Pancreas (tissue), 10 donors: ENCODE data around the gene VWA1. TPM values are rescaled to one million over a fixed set of nuclear protein-coding genes. Genes with fewer than 3 reads are reported as not detected.
"Not testable (repeated sequence)": the region's sequence is repeated elsewhere in the genome, so short reads cannot be mapped to it uniquely, and the experiment has no call there.

Source experiments
- ATAC-seq, 4 donors: fragments of 200-7000 bp; cut with Tn5 transposase; one replicate each; pipeline versions ENCODE4 v1.8.0 to v1.9.1; 2020; ENCODE audit warnings: mild to moderate bottlenecking in 4 of 4, moderate library complexity in 4 of 4
- DNase-seq, 6 donors: peaks; one replicate each; pipeline ENCODE4 v3.0.0-alpha.2; 2020
- FAIRE-seq: peaks from 2 replicates; lab custom pipeline; 2012; peaks lifted over from hg19 to GRCh38; lab: Jason Lieb, UNC
- H3K27ac ChIP-seq, 4 donors: fragments of 200-600 bp; sonication (generic); 1 replicate in 3 of 4; 2 replicates in 1 of 4; pipeline versions ENCODE4 v1.5.0 to v1.8.0; 2020
- H3K27me3 ChIP-seq, 4 donors: fragments of 200-600 bp; one replicate each; pipeline ENCODE4 v1.8.0; 2021
- H3K36me3 ChIP-seq, 3 donors: fragments of 200-600 bp; sonication (generic) in 1 of 3; one replicate each; pipeline versions ENCODE4 v1.5.0 to v1.8.0; 2020 to 2021
- H3K4me1 ChIP-seq, 3 donors: fragments of 200-600 bp; one replicate each; pipeline ENCODE4 v1.8.0; 2021
- H3K4me3 ChIP-seq, 4 donors: fragments of 200-600 bp; sonication (generic) in 2 of 4; one replicate each; pipeline versions ENCODE4 v1.5.0 to v1.8.0; 2020 to 2021
- H3K9me3 ChIP-seq, 4 donors: fragments of 200-600 bp; one replicate each; pipeline ENCODE4 v1.8.0; 2021
- WGBS, 2 donors: extraction: QIAGEN DNeasy Blood & Tissue Kit; methylation state at CpG; one replicate each; pipeline ENCODE4 v1.1.7; 2013; 5-methylcytosine and 5-hydroxymethylcytosine counted together
- intact Hi-C, 3 donors: fragments of 100-400 bp; cut with DNase I; formaldehyde crosslinking; loops; one replicate each; pipeline versions ENCODE4 v1.11.1 to v1.14.2; 2022
- polyA plus RNA-seq, 2 donors: library from polyadenylated mRNA; stranded (reverse); fragments of 200-250 nt; gene quantifications; one replicate each; pipeline ENCODE4 v1.2.3, GENCODE V29; 2013
- total RNA-seq, 6 donors: library from RNA; stranded (reverse); fragmentation: NEBNext Ultra II Directional in 4 of 6; extraction: Animal tissue kit (Norgen Biotek cat#: 25700) in 4 of 6; gene quantifications; one replicate each; pipeline versions ENCODE4 v1.2.1 to v1.2.4, GENCODE V29; 2021 to 2023
- TF ChIP-seq, protein P1 (sequence below), 4 donors: fragments of 200-600 bp; sonication (generic) in 3 of 4; IDR thresholded peaks; one replicate each; pipeline versions ENCODE4 v1.5.0 to v1.8.0; 2021; ENCODE audit warnings: antibody characterized with exemption in 4 of 4
- donor health status: healthy with polysubstance abuse.
- donor health status: DM: no; HTN: no; CAD: no; lungs with moderate emphysema.
- donor health status: DM: no; HTN: no; CAD: no.
- donor health status: control.
- donor health status: control.
- donor health status: Bipolar disorder and iron deficiency.
- donor health status: DM: yes; HTN: yes; CAD: no.
- donor health status: DM: no; HTN: no; CAD: no.
- donor health status: DM: no; HTN: no; CAD: no.
- donor health status: DM: yes; HTN: yes; CAD: no.

Gene VWA1
- total and polyA plus RNA-seq, 8 donors: 25.4 to 138 (median 55.2) TPM

- H3K4me1 ChIP-seq: peaks cover 4 to 19% (median 17%) of the 10 kb centered on the region in 3 donors
- peak overlapping the region; percentile 50 to 73 (median 70) for H3K27ac ChIP-seq
- FAIRE-seq: no peak
- ATAC-seq: peak in 3 of 4 donors; percentile 2 to 6 (median 3)
- peaks cover 0 to 24% (median 16%) of the 10 kb centered on the region in 3 donors for H3K36me3 ChIP-seq
- intact Hi-C loops: loop anchor here in 2 of 3 donors (5.0 kb wide), 2 partner anchors 37 to 42 kb away; partner anchors contain the start of gene VWA1 (in 1 of the 2)
- peak overlapping the region; percentile 83 to 100 (median 95) for H3K4me3 ChIP-seq
- no peaks in the 10 kb centered on the region for H3K9me3 ChIP-seq
- DNase-seq: peak in 2 of 6 donors; percentile 29 to 79
- H3K27me3 ChIP-seq: no peaks in the 10 kb centered on the region
- TF ChIP-seq, protein P1, sequence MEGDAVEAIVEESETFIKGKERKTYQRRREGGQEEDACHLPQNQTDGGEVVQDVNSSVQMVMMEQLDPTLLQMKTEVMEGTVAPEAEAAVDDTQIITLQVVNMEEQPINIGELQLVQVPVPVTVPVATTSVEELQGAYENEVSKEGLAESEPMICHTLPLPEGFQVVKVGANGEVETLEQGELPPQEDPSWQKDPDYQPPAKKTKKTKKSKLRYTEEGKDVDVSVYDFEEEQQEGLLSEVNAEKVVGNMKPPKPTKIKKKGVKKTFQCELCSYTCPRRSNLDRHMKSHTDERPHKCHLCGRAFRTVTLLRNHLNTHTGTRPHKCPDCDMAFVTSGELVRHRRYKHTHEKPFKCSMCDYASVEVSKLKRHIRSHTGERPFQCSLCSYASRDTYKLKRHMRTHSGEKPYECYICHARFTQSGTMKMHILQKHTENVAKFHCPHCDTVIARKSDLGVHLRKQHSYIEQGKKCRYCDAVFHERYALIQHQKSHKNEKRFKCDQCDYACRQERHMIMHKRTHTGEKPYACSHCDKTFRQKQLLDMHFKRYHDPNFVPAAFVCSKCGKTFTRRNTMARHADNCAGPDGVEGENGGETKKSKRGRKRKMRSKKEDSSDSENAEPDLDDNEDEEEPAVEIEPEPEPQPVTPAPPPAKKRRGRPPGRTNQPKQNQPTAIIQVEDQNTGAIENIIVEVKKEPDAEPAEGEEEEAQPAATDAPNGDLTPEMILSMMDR (IDR thresholded peaks at IDR 0.05): no peak
- WGBS, 2 donors: 2 to 3% methylated on average over 34 of the region's 34 CpGs
Observed at GRCh38 chr1:1399872-1400575, 35.5 kb upstream of the VWA1 start.

DNA sequence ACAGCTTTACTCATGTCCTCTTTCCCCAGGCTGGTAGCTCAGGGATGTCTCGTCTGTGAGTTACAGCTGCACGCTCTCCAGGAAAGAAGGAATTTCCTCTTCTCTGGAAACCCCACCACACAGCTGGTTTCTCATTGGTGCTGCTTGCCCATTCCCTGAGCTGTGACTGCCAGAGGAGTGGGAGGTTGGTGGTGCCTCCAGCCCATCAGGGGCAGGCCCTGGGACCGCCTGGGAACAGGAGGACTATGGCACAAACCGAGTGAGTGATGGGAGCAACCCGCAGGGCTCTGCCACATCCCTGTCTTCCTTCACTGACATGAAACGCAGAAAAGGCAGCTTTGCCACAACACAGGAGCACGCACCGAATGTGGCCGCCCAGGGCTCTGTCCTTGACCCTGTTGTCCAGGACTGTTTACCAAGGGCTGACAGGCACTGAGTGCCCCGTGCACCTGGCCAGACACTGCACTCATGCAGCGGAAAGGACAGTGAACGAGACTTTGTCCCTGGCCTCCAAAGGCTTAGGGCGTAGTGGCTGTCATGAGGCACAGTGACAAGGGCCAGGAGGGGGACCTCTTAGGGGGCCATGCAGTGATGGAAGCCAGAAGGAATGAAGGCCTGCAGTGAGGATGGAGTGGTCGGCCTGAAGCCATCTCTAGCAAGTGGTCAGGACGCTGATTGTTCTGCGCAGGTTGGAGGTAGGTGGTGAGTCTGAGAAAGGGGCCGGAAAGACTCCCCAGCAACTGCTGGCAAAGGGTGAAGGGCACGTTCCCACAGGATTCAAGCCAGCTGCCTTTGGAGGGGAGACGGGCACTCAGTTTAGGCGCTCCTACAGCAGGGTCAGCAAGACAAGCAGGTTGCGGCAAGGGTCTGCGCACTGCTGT lies 34.7 kb upstream of the VWA1 start:
- H3K4me1 ChIP-seq: peaks cover 7 to 25% (median 17%) of the 10 kb centered on the region in 3 donors
- ATAC-seq: no peak
- no peak for FAIRE-seq
- DNase-seq: peak in 1 of 6 donors; percentile 74
- H3K27ac ChIP-seq: no peak overlapping the region
- H3K9me3 ChIP-seq: no peaks in the 10 kb centered on the region
- TF ChIP-seq, protein P1 (IDR thresholded peaks at IDR 0.05): no peak
- peak overlapping the region in 3 of 4 donors; percentile 83 to 100 (median 98) for H3K4me3 ChIP-seq
- whole genome bisulfite sequencing, 2 donors: 62% methylated on average over 22 of the region's 22 CpGs
- intact Hi-C loops: loop anchor here in 2 of 3 donors (5.0 kb wide), 2 partner anchors 36 to 41 kb away; partner anchors contain the start of gene VWA1 (in 1 of the 2)
- H3K36me3 ChIP-seq: peaks cover 0 to 22% (median 21%) of the 10 kb centered on the region in 3 donors
- H3K27me3 ChIP-seq: no peaks in the 10 kb centered on the region

GRCh38 chr1:1401457-1402010 lies 34.0 kb upstream of the VWA1 start:
- DNase-seq (peak in 1 of 6 donors; percentile 47), FAIRE-seq (no peak), ATAC-seq (no peak)
- no peak overlapping the region for H3K4me3 ChIP-seq
- WGBS, 2 donors: 84 to 87% methylated on average over 7 of the region's 7 CpGs
- TF ChIP-seq, protein P1 (IDR thresholded peaks at IDR 0.05): no peak
- H3K27ac ChIP-seq: no peak overlapping the region
- H3K4me1 ChIP-seq: peaks cover 12 to 30% (median 23%) of the 10 kb centered on the region in 3 donors
- H3K9me3 ChIP-seq: no peaks in the 10 kb centered on the region
- H3K27me3 ChIP-seq: no peaks in the 10 kb centered on the region
- intact Hi-C loops: loop anchor here in 2 of 3 donors (5.0 kb wide), 2 partner anchors 36 to 41 kb away; partner anchors contain the start of gene VWA1 (in 1 of the 2)
- H3K36me3 ChIP-seq: peaks cover 0 to 22% (median 21%) of the 10 kb centered on the region in 3 donors

DNA sequence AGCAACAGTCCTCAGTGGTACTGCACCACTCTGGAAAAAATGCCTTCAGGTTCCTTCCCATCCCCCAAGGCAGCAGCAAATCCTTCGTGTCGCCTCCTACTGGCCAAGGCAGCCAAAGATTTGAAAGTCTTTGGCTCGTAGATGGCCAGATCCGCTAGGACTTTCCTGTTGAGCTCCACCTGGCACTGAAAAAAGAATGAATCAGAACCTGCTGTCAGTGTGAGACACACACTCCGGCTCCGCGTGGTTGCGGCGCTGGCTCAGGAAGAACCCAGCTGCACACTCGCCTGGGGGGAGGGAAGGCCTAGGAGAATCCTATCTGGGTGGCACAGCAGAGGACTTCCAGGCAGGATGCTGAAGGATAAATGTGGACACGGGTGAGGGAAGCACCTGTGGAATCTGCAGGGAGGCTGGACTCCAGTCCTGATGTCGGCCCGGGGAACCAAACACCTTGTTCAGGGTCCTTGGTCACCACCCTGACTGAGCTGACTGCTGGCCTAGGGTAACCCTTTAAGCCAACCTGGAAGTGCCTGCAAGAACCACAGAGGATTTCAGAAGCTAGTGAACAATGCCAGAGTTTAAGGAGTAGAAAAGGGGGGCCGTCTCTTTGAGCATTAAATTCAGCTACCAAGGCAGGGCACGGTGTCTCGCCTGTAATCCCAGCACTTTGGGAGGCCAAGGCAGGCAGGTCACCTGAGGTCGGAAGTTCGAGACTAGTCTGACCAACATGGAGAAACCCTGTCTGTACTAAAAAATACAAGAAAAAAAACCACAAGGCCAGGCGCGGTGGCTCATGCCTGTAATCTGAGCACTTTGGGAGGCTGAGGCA lies 33.2 kb upstream of the VWA1 start:
- no peak for ATAC-seq
- TF ChIP-seq, protein P1 (IDR thresholded peaks at IDR 0.05): peak in 3 of 4 donors; percentile 15 to 24 (median 21)
- no peak overlapping the region for H3K4me3 ChIP-seq
- no peak overlapping the region for H3K27ac ChIP-seq
- H3K4me1 ChIP-seq: peaks cover 12 to 30% (median 23%) of the 10 kb centered on the region in 3 donors
- no peaks in the 10 kb centered on the region for H3K9me3 ChIP-seq
- peak in 3 of 6 donors; percentile 43 to 54 (median 50) for DNase-seq
- H3K27me3 ChIP-seq: no peaks in the 10 kb centered on the region
- intact Hi-C loops: loop anchor here in 2 of 3 donors (5.0 kb wide), 2 partner anchors 35 to 40 kb away; partner anchors contain the start of gene VWA1 (in 1 of the 2)
- WGBS, 2 donors: 60 to 62% methylated on average over 20 of the region's 20 CpGs
- H3K36me3 ChIP-seq: peaks cover 0 to 17% (median 16%) of the 10 kb centered on the region in 3 donors
- no peak for FAIRE-seq

GRCh38 chr1:1402901-1403392 lies 32.5 kb upstream of the VWA1 start:
- H3K27ac ChIP-seq, H3K9me3 ChIP-seq, H3K27me3 ChIP-seq, FAIRE-seq, H3K4me3 ChIP-seq, DNase-seq, ATAC-seq: not testable (repeated sequence)
- 89% methylated on average over 9 of the region's 9 CpGs for WGBS, 2 donors
- intact Hi-C loops: loop anchor here in 2 of 3 donors (5.0 kb wide), 2 partner anchors 34 to 39 kb away; partner anchors contain the start of gene VWA1 (in 1 of the 2)
- Histone ChIP-seq H3K36me3 (peaks cover 0 to 14% (median 13%) of the 10 kb centered on the region in 3 donors), H3K4me1 (peaks cover 11 to 26% (median 19%) of the 10 kb centered on the region in 3 donors)
